ENCODE results near the gene TNFRSF1A.

GRCh38 chr12:6386491-6386890, 44.6 kb upstream of the TNFRSF1A start:
- TF ChIP-seq POLR2A (IDR thresholded peaks at IDR 0.05; ENCODE audit: low read length) (no peak), GATA1 (IDR thresholded peaks at IDR 0.05; ENCODE audit: low read depth, low read length) (no peak)

Measured in erythroblast (primary cell).